HepG2 (cell line): Measurements from ENCODE around the gene SIGLEC9.

Experiments
- MAZ ChIP-seq, 2 experiments: sonication (generic) in 1 of 2; formaldehyde crosslinking in 1 of 2; IDR thresholded peaks; 2 replicates each; pipeline versions ENCODE4 v1.5.0 to v1.6.1; 2012 to 2020; ENCODE audit warnings: low read depth in 2 of 2, mild to moderate bottlenecking in 2 of 2, borderline replicate concordance in 1 of 2, improper control_type of control experiment in 1 of 2, low read length in 1 of 2, missing genetic modification reagents in 1 of 2, moderate library complexity in 1 of 2
- POLR2A ChIP-seq, 2 experiments: IDR thresholded peaks; 2 replicates each; pipeline ENCODE4 v1.6.1; 2011; ENCODE audit warnings: low read depth in 2 of 2, low read length in 2 of 2, mild to moderate bottlenecking in 1 of 2, moderate library complexity in 1 of 2; ENCODE audit not compliant: insufficient read depth in 1 of 2
- TP53 ChIP-seq: sonication (generic); formaldehyde crosslinking; conservative IDR thresholded peaks from 2 replicates; pipeline ENCODE4 v1.4.0; 2020; ENCODE audit warnings: missing genetic modification reagents
- ZNF768 ChIP-seq: sonication (generic); formaldehyde crosslinking; IDR thresholded peaks from 2 replicates; pipeline ENCODE4 v1.4.0; 2020; ENCODE audit warnings: missing genetic modification reagents
- ZNF83 ChIP-seq: sonication (generic); formaldehyde crosslinking; IDR thresholded peaks from 2 replicates; pipeline ENCODE4 v1.4.0; 2020; ENCODE audit warnings: missing genetic modification reagents, mild to moderate bottlenecking, borderline replicate concordance
- TF ChIP-seq, protein P1 (sequence below): sonication (generic); formaldehyde crosslinking; IDR thresholded peaks from 2 replicates; pipeline ENCODE4 v1.5.0; 2020; ENCODE audit warnings: mild to moderate bottlenecking, missing genetic modification reagents, moderate library complexity

DNA sequence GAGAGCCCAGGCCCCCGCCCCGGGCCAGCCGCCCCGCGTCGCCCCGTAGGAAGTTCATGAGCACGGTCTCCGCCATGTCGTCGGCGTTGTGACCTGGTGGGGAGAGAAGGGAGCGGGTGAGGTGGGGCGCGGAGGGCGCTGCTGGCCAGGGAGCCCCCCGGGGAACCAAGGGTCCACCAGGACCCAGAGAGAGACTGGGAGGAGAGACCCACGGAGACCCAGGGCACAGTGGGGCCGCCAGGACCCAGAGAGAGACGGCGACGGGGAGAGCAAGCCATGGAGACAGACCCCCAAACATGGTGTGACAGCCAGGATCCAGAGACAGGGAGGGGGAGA is 25.7 kb upstream of the SIGLEC9 start:
- TF ChIP-seq, protein P1, sequence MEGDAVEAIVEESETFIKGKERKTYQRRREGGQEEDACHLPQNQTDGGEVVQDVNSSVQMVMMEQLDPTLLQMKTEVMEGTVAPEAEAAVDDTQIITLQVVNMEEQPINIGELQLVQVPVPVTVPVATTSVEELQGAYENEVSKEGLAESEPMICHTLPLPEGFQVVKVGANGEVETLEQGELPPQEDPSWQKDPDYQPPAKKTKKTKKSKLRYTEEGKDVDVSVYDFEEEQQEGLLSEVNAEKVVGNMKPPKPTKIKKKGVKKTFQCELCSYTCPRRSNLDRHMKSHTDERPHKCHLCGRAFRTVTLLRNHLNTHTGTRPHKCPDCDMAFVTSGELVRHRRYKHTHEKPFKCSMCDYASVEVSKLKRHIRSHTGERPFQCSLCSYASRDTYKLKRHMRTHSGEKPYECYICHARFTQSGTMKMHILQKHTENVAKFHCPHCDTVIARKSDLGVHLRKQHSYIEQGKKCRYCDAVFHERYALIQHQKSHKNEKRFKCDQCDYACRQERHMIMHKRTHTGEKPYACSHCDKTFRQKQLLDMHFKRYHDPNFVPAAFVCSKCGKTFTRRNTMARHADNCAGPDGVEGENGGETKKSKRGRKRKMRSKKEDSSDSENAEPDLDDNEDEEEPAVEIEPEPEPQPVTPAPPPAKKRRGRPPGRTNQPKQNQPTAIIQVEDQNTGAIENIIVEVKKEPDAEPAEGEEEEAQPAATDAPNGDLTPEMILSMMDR (CRISPR knock-in tag), result no peak
- TF ChIP-seq POLR2A (IDR thresholded peaks at IDR 0.05; ENCODE audit: insufficient read depth in 1 of 2, low read depth in 2 of 2, low read length in 2 of 2), result no peak
- no peak for TF ChIP-seq TP53
- TF ChIP-seq MAZ (IDR thresholded peaks at IDR 0.05; ENCODE audit: borderline replicate concordance, low read depth, low read length), result no peak
- no peak for TF ChIP-seq MAZ (CRISPR knock-in tag; IDR thresholded peaks at IDR 0.05; ENCODE audit: low read depth)
- TF ChIP-seq ZNF83 (CRISPR knock-in tag), result no peak
- TF ChIP-seq ZNF768 (CRISPR knock-in tag), result no peak
